ENCODE results near the gene CHD6.
A peak's percentile ranks its signal among the peaks of the same experiment; 100 is the strongest.

The CHD6 gene

GRCh38 chr20:41617902-41618806 is at the start of gene CHD6:
TSS of gene CHD6 (minus strand) at chr20:41618377. CDS start at chr20:41551337, 67,040 bp downstream.
- H3K4me3 ChIP-seq (ENCODE audit: low read depth, low read length) = peak within 1 kb of the TSS; percentile 74
- peak within 1 kb of the TSS; percentile 74 for H3K27ac ChIP-seq
- peak within 1 kb of the TSS; percentile 34 for H3K9ac ChIP-seq
- no peaks in the 10 kb centered on the region for H3K9me3 ChIP-seq (ENCODE audit: control insufficient read depth, low read length)
- H2AFZ ChIP-seq = peak within 1 kb of the TSS; percentile 85
- TF ChIP-seq CTCF (IDR thresholded peaks at IDR 0.05) = no peak
- peaks cover 13% of the 10 kb centered on the region for H3K4me1 ChIP-seq
- H3K4me2 ChIP-seq (ENCODE audit: low read length) = peak within 1 kb of the TSS; percentile 84
- no peaks in the 10 kb centered on the region for H3K36me3 ChIP-seq (ENCODE audit: control insufficient read depth, insufficient read depth, low read length)
- peaks cover 26% of the 10 kb centered on the region for H3K79me2 ChIP-seq
- no peaks in the 10 kb centered on the region for H3K27me3 ChIP-seq (ENCODE audit: control insufficient read depth, insufficient read depth, low read length)

GRCh38 chr20:41664584-41664983 is 46.4 kb upstream of the CHD6 start:
- Histone ChIP-seq H3K9ac (no peak overlapping the region), H3K4me3 (ENCODE audit: low read depth, low read length) (no peak overlapping the region), H3K4me2 (ENCODE audit: low read length) (no peak overlapping the region), H3K9me3 (ENCODE audit: control insufficient read depth, low read length) (no peaks in the 10 kb centered on the region), H3K27me3 (ENCODE audit: control insufficient read depth, insufficient read depth, low read length) (no peaks in the 10 kb centered on the region), H3K4me1 (peaks cover 2% of the 10 kb centered on the region), H2AFZ (no peak overlapping the region), H3K27ac (no peak overlapping the region), H3K36me3 (ENCODE audit: control insufficient read depth, insufficient read depth, low read length) (no peaks in the 10 kb centered on the region), H3K79me2 (no peaks in the 10 kb centered on the region)
- no peak for TF ChIP-seq CTCF (IDR thresholded peaks at IDR 0.05)

GRCh38 chr20:41657655-41658054 is 39.5 kb upstream of the CHD6 start:
- Histone ChIP-seq H3K4me1 (peaks cover 8% of the 10 kb centered on the region), H3K4me3 (ENCODE audit: low read depth, low read length) (no peak overlapping the region), H3K4me2 (ENCODE audit: low read length) (no peak overlapping the region), H3K79me2 (no peaks in the 10 kb centered on the region), H3K9ac (no peak overlapping the region), H3K9me3 (ENCODE audit: control insufficient read depth, low read length) (no peaks in the 10 kb centered on the region), H3K27ac (no peak overlapping the region), H3K36me3 (ENCODE audit: control insufficient read depth, insufficient read depth, low read length) (no peaks in the 10 kb centered on the region), H3K27me3 (ENCODE audit: control insufficient read depth, insufficient read depth, low read length) (no peaks in the 10 kb centered on the region), H2AFZ (no peak overlapping the region)
- no peak for TF ChIP-seq CTCF (IDR thresholded peaks at IDR 0.05)

- peak overlapping the region; percentile 2 for H2AFZ ChIP-seq
- TF ChIP-seq CTCF (IDR thresholded peaks at IDR 0.05) = no peak
- no peaks in the 10 kb centered on the region for H3K36me3 ChIP-seq (ENCODE audit: control insufficient read depth, insufficient read depth, low read length)
Observed at GRCh38 chr20:41655962-41656618, 37.9 kb upstream of the CHD6 start.

More at GRCh38 chr20:41655962-41656618, 37.9 kb upstream of the CHD6 start:
- H3K9me3 ChIP-seq (ENCODE audit: control insufficient read depth, low read length) = no peaks in the 10 kb centered on the region
- H3K27ac ChIP-seq = no peak overlapping the region
- H3K79me2 ChIP-seq = no peaks in the 10 kb centered on the region
- no peak overlapping the region for H3K9ac ChIP-seq
- H3K4me3 ChIP-seq (ENCODE audit: low read depth, low read length) = no peak overlapping the region
- H3K27me3 ChIP-seq (ENCODE audit: control insufficient read depth, insufficient read depth, low read length) = no peaks in the 10 kb centered on the region
- peaks cover 9% of the 10 kb centered on the region for H3K4me1 ChIP-seq
- H3K4me2 ChIP-seq (ENCODE audit: low read length) = no peak overlapping the region

All from parathyroid adenoma (tissue), 2 donors.